ENCODE measurements around the gene PIK3R6. TPM values are rescaled to one million over a fixed set of nuclear protein-coding genes. Genes with fewer than 3 reads are reported as not detected.
"Not testable (repeated sequence)": the region's sequence is repeated elsewhere in the genome, so short reads cannot be mapped to it uniquely, and the experiment has no call there.

Gene PIK3R6
- total RNA-seq, 1 experiment from 2014 or later = not detected

DNA sequence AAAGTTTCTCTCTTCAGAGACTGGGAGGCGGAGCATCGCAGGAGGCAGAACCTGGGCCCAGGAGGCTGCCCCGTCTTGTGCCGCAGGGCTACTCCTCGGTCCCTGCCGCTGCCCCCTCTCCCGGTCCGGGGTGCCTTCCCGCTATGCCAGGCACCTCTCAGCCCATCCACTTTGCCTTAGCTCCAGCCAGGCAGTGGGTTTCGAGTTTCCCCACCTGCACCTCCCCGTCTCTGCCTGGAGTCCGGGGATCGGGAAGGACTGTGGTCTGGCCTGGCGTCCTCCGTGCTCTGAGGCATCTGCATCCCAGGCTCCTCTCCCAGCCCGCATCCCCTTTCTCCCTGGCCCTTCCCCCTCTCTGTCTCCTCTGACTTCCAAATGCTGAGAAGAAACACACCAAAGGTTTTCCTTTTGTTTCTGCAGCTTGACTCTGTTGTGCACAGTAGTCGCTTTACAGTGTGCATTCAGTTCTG lies 26.8 kb upstream of the PIK3R6 start:
- DNase-seq (ENCODE audit: low spot score) = no peak

DNA sequence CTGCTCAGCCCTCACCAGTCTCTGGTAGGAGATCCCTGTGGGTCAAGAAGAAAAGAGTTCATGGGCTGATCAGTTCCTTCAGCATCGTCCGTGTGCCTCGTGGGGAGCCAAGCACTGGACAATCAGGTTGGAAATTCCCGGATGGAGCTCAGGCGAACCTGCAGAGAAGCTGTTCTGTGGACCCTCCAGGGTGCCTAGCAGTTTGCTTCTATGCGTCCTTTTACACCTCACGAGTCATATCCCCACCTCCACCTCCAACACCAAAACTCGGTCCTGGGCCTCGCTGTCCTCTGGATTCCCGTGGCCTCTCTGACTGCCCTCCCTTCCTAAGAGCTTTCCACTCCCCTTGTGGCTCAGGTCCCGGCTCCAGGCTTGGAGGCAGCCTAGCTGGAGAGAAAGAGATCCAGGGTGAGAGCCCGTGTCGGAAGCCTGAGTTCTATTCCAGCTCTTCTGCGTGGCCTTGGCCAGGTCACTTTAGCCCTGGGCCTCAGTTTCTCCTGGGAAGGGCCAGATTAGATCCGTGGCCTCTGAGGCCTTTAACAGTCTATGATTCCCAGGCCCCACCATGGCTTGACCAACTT lies 26.2 kb upstream of the PIK3R6 start:
- DNase-seq (ENCODE audit: low spot score) = no peak

DNA sequence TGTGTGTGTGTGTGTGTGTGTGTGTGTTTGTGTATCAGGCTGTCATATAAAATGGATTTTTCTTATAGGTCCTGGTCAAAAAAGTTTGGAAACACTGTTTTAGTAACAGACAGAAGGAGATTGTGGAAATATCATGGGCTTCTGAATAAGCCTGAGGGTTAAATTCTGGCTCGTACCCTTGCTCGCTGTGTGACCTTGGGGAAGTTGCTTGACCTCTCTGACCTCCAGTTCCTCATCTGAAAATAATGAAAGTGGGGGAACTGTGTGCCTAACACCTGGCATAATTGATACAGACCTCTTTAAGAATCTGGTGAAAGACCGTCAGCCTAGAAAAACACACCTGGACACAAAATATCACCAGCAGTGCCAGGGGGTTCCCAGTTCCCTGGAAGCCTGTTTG lies 25.6 kb upstream of the PIK3R6 start:
- no peak for DNase-seq (ENCODE audit: low spot score)

DNA sequence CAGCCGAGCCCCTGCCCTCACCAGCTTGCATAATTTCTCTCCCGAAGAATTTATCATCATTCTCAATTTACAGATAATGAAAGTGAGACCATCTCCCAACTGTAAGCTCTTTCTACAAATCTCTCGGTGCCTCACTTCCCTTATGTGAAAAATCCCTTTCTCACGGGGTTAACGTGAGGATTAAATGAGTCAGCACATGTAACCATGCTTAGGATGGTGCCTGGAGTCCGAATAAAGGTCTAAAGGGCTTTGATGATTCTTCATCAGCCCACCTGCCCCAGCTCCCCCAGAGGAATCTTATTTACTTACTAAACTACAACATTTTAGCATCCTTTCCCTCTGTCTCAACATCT lies 24.8 kb upstream of the PIK3R6 start:
- DNase-seq (ENCODE audit: low spot score) = no peak

DNA sequence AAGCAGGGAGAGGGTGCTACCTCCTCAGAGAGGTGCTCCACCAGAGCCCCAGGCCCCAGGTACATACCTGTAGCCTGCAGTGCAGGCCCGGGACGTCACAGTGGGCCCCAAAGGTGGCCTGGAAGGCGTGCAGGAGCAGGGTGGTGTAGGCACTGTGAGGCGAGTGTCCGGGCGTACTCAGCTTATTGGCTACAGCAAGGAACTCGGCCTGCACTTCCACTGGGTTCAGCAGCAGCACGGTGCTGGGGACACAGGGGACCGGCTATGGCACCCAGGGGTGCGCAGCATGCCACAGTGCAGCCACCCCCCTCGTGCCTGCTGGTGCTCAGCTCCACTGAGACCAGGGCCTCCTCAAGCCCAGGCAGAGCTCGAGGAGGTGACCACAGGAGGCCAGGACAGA lies 23.2 kb upstream of the PIK3R6 start:
- no peak for DNase-seq (ENCODE audit: low spot score)

DNA sequence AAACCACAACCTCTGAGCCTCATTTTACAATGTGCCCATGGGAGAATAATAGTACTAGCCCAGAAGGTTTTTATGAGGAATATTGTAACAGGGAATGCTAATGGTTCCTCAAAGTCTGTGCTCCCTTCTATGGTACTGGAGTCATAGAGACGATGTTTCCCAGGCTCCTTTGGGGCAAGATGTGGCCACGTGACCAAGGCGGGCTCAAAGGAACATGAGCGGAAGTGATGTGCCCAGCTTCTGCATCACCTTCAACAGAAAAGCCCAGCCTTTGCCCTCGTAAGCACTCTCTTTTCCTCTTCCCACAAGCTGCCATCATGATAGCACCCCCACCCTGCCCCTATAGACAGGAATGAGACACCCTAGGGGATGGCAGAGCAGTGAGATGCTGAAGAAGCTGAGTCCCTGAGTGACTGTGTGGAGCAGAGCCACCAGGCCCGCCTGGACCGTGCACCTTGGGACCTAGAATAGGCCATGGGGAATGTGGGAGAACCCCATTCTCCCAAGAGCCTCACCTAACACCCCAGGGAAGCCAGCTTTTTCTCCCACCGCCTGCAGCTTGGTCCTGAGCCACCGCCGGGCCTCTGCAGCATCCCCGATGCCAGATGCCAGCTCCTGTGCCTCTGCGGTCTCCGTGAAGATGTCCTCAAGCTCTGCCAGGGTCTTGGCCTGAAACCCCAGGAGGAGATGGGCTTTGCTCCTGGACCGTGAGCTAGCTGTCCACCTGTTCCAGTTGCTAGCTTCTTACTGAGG lies 22.2 kb upstream of the PIK3R6 start:
- no peak for DNase-seq (ENCODE audit: low spot score)

DNA sequence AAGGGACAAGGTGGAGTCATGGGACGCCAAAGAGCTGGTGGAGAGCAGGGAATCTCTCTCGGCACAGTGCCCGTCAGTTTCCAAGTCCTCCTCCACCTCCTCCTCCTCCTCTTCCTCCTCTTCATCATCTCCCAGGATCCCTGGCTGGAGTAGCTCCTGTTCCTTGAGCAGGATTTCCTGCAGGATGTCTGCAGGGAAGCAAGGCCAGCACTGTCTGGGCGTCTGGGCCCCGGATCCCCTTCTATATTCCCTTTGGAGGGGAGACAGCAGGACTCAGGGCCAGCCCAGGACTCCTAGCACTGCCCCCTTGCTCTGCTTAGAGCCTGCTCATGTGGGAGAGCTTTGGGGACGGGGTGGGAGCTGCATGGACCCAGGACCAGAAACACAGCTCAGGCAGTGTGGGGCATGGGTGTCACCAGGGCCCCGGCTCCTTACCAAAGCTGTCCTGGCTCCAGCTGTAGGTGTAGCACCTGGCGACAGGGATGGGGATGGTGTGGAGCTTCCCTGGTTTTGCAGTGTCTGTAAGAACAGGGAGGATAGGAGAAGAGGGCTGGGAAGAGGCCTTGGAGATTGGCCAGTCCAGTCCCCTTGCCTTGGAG lies 21.3 kb upstream of the PIK3R6 start:
- DNase-seq (ENCODE audit: low spot score) = no peak

DNA sequence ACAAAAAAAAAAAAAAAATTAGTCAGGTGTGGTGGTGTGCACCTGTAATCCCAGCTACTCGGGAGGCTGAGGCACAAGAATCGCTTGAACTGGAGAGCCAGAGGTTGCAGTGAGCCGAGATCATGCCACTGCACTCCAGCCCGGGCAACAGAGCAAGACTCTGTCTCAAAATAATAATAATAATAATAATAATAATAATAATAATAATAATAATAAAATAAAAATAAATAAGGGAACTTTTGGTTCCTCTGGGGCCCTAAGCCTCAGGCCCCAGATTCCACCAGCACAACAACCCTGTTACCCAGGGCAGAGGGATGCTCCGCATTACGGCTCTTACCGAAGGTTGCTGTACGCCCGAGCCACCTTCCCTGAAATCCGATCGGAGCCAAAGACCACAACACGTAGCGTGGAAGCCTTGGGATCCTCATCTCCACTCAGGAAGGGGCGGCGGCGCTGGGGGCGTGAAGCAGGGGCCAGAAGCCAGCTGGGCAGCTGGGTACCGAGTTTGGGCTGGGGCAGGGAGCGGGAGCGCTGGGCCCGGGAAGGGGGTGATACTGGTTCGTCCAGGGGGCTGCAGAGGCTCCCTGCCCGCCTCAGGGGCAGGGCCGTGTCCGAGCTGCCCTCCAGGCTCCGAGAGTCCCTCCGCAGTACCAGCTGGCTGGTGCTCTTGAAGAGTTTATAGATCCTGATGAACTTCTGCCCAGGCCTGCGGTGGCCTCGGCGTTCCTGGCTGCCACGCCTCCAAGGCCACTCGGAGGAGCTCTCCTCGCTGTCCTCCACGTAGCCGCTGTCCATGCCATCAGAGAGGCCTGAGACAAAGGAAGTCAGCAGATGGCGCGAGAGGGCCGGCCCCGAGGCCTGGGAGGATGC lies 20.6 kb upstream of the PIK3R6 start:
- peak; percentile 67 for DNase-seq (ENCODE audit: low spot score)

DNA sequence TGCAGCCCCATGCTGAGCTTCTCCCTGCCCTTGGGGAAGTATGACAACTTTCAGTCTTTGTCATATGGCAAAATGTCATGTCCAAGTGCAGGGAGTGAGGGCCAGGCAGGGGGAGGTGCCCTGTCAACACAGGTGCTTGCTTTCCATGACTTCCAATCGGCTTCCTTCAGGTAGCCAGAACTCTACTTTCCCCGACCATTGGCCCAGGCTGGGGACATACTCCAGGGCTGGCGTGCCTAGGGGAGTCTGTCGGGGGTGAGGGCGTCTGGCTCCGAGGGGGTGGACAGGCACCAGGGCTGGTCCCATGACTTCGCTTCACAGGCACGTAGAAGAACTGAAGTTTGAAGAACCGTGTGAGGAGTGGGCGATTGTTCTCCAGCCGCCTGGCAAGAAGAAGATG lies 19.8 kb upstream of the PIK3R6 start:
- DNase-seq (ENCODE audit: low spot score) = no peak

DNA sequence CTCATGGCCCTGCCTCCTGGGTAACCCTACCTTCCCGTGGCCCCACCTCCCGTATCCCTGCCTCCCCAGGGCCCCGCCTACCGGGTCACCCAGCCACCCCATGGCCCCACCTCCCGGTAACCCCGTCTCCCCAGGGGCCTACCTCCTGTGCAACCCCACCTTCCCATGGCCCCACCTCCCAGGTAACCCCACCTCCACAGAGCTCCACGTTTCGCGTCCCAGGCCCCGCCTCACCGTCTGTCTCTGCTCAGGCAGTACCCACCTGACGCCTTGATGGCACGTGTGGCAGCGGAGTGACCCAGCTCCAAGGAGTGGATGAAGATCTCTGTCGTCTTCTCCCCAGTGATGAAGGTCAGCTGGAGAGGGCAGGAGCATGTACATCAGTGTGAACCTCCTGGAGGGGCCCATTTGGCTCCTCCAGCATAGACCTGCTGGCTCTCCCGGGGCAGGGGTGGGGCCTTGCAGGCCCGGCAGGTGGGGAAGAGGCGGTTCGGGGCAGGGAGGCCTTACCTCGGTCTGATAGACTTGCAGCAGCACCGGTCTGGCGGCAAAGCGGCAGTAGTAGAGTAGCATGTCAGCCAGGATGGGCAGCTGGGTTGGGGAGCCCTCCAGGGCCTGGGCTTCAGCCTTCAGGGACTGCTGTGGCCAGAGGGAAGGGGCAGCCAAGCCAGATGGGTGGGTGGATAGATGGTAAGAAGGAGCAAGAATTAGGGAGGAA lies 18.7 kb upstream of the PIK3R6 start:
- DNase-seq (ENCODE audit: low spot score) = no peak

DNA sequence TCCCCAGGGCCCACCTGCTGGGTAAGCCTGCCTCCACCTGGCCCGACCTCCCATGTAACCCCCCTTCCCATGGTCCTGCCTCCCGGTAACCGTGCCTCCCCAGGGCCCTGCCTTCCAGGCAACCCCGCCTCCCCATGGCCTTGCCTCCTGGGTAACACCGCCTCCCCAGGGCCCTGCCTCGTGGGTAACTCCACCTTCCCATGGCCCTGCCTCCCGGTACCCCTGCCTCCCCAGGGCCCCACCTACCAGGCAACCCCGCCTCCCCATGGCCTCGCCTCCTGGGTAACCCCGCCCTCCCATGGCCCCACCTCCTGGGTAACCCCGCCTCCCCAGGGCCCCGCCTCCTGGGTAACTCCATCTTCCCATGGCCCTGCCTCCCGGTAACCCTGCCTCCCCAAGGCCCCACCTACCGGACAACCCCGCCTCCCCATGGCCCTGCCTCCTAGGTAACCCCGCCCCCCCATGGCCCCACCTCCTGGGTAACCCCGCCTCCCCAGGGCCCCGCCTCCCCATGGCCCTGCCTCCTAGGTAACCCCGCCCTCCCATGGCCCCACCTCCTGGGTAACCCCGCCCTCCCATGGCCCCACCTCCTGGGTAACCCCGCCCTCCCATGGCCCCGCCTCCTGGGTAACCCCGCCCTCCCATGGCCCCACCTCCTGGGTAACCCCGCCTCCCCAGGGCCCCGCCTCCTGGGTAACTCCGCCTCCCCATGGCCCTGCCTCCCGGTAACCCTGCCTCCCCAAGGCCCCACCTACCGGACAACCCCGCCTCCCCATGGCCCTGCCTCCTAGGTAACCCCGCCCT lies 17.9 kb upstream of the PIK3R6 start:
- not testable (repeated sequence) for DNase-seq (ENCODE audit: low spot score)

DNA sequence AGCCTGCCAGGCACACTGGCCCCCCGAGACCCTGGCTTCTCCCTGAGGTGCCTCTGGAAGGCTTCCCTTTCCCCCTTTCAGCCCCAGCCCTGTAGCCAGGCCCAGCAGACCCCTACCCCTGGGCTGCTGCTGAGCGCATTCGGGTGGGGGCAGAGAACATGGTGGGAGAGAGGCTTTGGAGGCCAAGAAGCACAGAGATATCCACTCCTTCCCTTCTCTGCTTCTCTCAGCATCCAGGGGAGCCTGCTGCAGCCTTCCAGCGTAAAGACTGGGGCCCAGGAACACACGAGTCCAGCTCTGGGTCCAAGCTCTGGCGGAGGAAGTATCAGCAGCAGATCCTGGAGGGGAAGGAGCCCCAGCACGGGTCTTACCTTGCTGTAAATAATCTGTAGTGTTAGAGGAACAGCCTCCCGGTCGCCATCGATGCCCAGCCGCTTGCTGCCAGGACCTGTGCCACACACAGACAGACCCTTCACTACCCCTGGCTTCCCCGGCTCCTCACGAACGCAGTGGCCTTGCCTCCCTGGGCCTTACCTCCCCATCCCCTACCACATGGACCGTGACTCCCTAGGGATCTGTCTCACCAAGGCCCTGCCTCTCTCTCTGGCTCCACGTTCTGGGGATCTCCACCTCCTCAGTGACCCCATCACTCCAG lies 17.0 kb upstream of the PIK3R6 start:
- no peak for DNase-seq (ENCODE audit: low spot score)

DNA sequence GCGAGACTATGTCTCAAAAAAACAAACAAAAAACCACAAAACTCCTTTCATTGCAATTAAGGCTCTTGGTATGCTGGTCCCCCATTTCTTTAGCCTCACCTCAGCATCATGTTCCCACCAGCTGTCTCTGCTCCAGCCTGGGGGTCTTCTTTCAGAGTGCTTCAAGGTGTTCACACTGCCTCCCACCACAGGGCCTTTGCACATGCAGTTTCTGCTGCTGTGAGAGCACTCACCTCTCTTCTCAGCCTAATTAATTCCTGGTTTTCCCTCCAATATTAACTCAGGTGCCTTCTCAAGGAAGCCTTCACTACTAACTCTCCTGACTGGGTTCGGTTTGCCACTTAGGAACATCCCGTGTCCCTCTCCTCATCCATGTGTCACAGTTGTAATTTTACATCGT lies 15.9 kb upstream of the PIK3R6 start:
- DNase-seq (ENCODE audit: low spot score) = no peak

DNA sequence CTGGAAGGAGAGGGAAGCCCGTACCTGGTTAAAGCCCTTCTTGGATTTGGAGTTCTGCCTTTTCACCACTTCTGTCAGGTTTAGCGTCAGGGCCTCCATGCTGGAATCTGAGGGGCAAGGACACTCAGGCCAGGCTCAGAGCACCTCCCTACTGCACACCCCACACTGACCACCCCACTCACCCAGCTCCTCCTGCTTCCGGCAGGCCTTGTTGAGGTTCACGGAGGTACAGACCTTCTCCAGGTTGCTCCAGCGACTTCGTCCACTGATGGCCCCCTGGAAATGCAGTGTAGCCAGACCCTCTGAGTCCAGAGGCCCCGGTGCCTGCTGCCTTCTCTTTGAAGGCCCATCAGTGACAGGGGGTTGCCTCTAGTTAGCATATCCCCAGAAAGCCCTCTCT lies 14.1 kb upstream of the PIK3R6 start:
- no peak for DNase-seq (ENCODE audit: low spot score)

DNA sequence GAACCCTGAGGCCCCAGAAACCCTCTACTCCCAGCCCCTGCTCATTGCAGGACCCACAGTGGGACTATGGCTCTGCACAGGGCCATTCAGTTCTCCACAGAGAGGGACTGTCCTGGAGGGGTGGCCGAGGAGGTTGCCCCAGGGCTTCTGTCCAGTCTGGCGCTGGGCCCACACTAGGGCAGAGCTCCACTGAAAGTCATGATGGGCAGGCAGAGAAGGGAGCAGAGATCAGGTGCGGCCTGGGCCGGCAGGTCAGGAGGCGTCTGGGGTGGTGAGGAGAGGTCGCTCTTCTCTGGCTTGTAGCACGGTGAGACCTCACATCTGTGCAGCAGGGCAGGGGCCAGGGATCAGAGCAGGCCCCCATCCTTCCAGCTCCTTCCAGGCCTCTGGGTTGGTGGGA lies 13.0 kb upstream of the PIK3R6 start:
- DNase-seq (ENCODE audit: low spot score) = no peak

DNA sequence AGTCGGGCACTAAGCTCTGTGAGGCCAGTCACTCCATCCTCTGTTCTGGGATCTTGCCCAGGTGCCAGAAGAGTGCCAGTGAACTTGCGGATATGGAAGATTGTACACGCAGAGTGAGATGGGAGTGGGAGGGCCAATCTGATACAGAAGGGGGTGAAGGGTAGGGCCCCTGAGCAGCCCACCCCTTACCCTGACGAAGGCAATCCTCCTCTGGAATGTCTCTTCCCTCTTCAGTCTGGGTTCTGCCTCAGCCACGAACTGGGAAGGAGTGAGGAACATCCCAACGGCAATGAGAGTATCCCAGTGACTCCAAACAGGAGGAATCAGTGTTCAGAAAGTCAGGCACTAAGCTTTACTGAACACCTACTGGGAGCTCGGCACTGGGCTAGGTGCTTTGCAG lies 11.9 kb upstream of the PIK3R6 start:
- no peak for DNase-seq (ENCODE audit: low spot score)

DNA sequence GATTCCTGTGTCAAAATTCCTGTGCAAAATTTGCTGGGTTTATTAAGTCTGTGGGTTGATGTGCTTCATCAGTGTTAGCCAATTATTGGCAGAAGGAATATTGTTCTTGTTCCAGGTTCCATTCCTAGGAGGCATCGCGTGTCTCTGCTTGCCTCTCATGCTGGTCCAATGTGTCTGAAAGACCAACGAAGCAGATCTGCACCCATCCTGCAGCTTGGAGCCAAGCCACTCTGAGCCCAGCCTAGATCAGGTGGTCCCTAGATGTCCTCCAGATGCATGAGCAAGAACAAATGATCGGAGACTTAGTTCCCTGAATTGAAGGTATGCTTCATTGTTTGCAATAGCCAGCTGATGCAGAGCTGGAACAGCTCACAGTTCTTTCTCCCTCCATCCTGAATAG lies 10.5 kb upstream of the PIK3R6 start:
- no peak for DNase-seq (ENCODE audit: low spot score)

DNA sequence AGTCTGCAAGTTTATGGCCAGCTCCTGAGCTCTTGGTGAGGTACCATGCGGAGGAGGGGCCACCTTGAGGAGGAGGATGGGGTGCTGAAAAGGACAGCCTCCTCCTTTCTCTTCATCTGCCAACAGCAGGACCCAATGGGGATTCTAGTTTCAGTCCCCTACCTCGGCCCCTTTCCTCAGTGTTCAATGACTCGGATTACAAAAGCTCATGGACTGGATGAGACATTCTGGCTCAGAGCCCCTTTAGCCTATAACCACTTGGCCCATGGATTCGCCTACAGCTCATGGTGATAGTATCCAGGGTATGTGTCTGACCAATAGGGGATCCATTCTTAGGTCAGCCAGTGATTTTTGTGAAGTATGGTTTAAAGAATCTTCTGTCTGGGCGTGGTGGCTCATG lies 8.5 kb upstream of the PIK3R6 start:
- no peak for DNase-seq (ENCODE audit: low spot score)

DNA sequence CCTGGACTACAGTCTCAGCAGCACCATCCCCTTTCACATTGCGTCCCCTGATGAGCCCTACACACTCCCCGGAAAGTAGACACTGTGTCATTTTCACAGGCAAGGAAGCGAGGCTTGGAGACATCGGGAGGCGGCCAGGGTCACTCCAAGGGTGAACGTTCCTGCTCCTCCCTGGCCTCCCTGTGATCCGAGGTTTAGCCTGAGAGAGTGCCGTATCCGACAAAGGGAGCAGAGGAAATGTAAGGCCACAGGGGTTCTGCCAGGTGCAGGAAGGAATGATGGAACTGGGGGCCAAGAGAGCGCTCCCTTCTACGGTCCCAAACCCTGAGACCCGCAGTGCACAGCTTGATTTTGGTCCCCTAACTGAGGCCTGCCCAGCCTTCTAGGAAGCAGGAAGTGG lies 8.0 kb upstream of the PIK3R6 start:
- no peak for DNase-seq (ENCODE audit: low spot score)
